Neural progenitor cell (in vitro differentiated cells): ENCODE data around the gene CATSPER3. TPM values are rescaled to one million over a fixed set of nuclear protein-coding genes. Genes with fewer than 3 reads are reported as not detected.

Experiments used
- DNase-seq: peaks from one replicate; pipeline ENCODE4 v3.0.0-alpha.2; 2016; ENCODE audit warnings: low spot score
- H2AFZ ChIP-seq: fragments of 200-600 bp; sonication (generic); replicated peaks from 2 replicates; pipeline ENCODE4 v1.6.1; 2016; ENCODE audit warnings: antibody characterized with exemption
- H3F3A ChIP-seq: fragments of 200-600 bp; sonication (generic); 2 replicates; pipeline ENCODE4 v1.6.1; 2016; ENCODE audit warnings: antibody characterized with exemption, low read depth
- H3K27ac ChIP-seq: fragments of 200-600 bp; sonication (generic); 2 replicates; pipeline ENCODE4 v1.5.1; 2016; ENCODE audit warnings: mild to moderate bottlenecking
- H3K27me3 ChIP-seq: fragments of 200-600 bp; sonication (generic); 2 replicates; pipeline ENCODE4 v1.6.1; 2016; ENCODE audit warnings: mild to moderate bottlenecking, moderate library complexity
- H3K36me3 ChIP-seq: fragments of 200-600 bp; sonication (generic); 2 replicates; pipeline ENCODE4 v1.5.1; 2016
- H3K4me1 ChIP-seq: fragments of 200-600 bp; sonication (generic); 2 replicates; pipeline ENCODE4 v1.6.1; 2016; ENCODE audit warnings: mixed run types
- H3K4me2 ChIP-seq: fragments of 200-600 bp; sonication (generic); 2 replicates; pipeline ENCODE4 v1.6.1; 2016
- H3K4me3 ChIP-seq: fragments of 200-600 bp; sonication (generic); 2 replicates; pipeline ENCODE4 v1.5.1; 2016
- H3K79me2 ChIP-seq: fragments of 200-600 bp; sonication (generic); 2 replicates; pipeline ENCODE4 v1.6.1; 2016; ENCODE audit warnings: low read depth
- H3K9ac ChIP-seq: fragments of 200-600 bp; sonication (generic); 2 replicates; pipeline ENCODE4 v1.6.1; 2016
- H3K9me3 ChIP-seq: fragments of 200-600 bp; sonication (generic); 2 replicates; pipeline ENCODE4 v1.5.1; 2016; ENCODE audit warnings: low read depth
- H4K20me1 ChIP-seq: fragments of 200-600 bp; sonication (generic); 2 replicates; pipeline ENCODE4 v1.6.1; 2016; ENCODE audit warnings: low read depth
- H3K27ac Mint-ChIP-seq: 3 replicates; pipeline ENCODE4 v1.8.0; 2021; ENCODE audit warnings: mixed read lengths
- H3K27me3 Mint-ChIP-seq: 2 replicates; pipeline ENCODE4 v1.8.0; 2022; ENCODE audit warnings: low read depth, mild to moderate bottlenecking, inconsistent platforms, moderate library complexity, mixed read lengths; ENCODE audit not compliant: insufficient read depth
- H3K36me3 Mint-ChIP-seq: 3 replicates; pipeline ENCODE4 v1.8.0; 2021; ENCODE audit warnings: mixed read lengths
- H3K4me1 Mint-ChIP-seq: 3 replicates; pipeline ENCODE4 v1.8.0; 2021; ENCODE audit warnings: mixed read lengths
- H3K4me3 Mint-ChIP-seq: 3 replicates; pipeline ENCODE4 v1.8.0; 2021; ENCODE audit warnings: mild to moderate bottlenecking, moderate library complexity, mixed read lengths
- H3K9me3 Mint-ChIP-seq: 3 replicates; pipeline ENCODE4 v1.8.0; 2020; ENCODE audit warnings: mixed read lengths
- EZH2 ChIP-seq: fragments of 200-600 bp; sonication (generic); IDR thresholded peaks from 2 replicates; pipeline ENCODE4 v1.6.1; 2017; ENCODE audit warnings: antibody characterized with exemption, mild to moderate bottlenecking, moderate library complexity
- EZH2phosphoT487 ChIP-seq: fragments of 200-600 bp; sonication (generic); IDR thresholded peaks from 2 replicates; pipeline ENCODE4 v1.6.1; 2017; ENCODE audit warnings: antibody characterized with exemption
- total RNA-seq: library from RNA; depleted of rRNA; stranded (reverse); fragments of >200 nt; gene quantifications from 2 replicates; pipeline ENCODE4 v1.2.3, GENCODE V29; 2015; ENCODE audit warnings: low replicate concordance
- TF ChIP-seq, protein P1 (sequence below): fragments of 200-600 bp; sonication (generic); IDR thresholded peaks from 2 replicates; pipeline ENCODE4 v1.5.1; 2017; ENCODE audit warnings: antibody characterized with exemption, mild to moderate bottlenecking

Gene CATSPER3
- total RNA-seq, 1 donor from 2014 or later = not detected

DNA sequence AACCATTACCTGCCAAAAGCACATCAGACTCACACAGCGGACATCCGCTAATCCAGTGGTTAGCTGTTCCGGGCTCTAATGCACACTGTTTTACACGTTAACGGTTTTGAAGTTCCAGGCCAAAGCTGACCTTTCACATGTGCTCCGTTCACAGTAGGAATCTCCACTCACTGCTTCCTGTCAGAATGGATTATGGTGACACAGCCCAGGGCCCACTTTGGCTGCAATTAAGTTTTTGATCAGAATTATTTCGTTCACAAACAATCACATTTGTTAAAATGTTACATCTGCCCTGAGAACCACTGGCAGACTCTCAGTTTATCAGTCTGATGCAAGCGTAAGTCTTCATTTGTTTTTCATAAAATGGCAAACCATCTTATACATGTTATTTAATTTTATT, 30.2 kb upstream of the CATSPER3 start:
- Mint-ChIP-seq H3K27ac (no peak overlapping the region), H3K27me3 (no peaks in the 10 kb centered on the region), H3K4me1 (peaks cover 8% of the 10 kb centered on the region), H3K9me3 (no peaks in the 10 kb centered on the region), H3K36me3 (peaks cover 8% of the 10 kb centered on the region), H3K4me3 (no peak overlapping the region)
- Histone ChIP-seq H2AFZ (no peak overlapping the region), H3K4me3 (no peak overlapping the region), H3K9ac (no peak overlapping the region), H3K79me2 (no peaks in the 10 kb centered on the region), H3K36me3 (no peaks in the 10 kb centered on the region), H3K4me2 (peak overlapping the region; percentile 54), H4K20me1 (no peaks in the 10 kb centered on the region), H3K27ac (no peak overlapping the region), H3K4me1 (peaks cover 23% of the 10 kb centered on the region), H3F3A (peaks cover 9% of the 10 kb centered on the region), H3K27me3 (no peaks in the 10 kb centered on the region), H3K9me3 (no peaks in the 10 kb centered on the region)
- DNase-seq = peak; percentile 32
- no peak for TF ChIP-seq EZH2phosphoT487
- TF ChIP-seq, protein P1, sequence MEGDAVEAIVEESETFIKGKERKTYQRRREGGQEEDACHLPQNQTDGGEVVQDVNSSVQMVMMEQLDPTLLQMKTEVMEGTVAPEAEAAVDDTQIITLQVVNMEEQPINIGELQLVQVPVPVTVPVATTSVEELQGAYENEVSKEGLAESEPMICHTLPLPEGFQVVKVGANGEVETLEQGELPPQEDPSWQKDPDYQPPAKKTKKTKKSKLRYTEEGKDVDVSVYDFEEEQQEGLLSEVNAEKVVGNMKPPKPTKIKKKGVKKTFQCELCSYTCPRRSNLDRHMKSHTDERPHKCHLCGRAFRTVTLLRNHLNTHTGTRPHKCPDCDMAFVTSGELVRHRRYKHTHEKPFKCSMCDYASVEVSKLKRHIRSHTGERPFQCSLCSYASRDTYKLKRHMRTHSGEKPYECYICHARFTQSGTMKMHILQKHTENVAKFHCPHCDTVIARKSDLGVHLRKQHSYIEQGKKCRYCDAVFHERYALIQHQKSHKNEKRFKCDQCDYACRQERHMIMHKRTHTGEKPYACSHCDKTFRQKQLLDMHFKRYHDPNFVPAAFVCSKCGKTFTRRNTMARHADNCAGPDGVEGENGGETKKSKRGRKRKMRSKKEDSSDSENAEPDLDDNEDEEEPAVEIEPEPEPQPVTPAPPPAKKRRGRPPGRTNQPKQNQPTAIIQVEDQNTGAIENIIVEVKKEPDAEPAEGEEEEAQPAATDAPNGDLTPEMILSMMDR = no peak
- TF ChIP-seq EZH2 = no peak

DNA sequence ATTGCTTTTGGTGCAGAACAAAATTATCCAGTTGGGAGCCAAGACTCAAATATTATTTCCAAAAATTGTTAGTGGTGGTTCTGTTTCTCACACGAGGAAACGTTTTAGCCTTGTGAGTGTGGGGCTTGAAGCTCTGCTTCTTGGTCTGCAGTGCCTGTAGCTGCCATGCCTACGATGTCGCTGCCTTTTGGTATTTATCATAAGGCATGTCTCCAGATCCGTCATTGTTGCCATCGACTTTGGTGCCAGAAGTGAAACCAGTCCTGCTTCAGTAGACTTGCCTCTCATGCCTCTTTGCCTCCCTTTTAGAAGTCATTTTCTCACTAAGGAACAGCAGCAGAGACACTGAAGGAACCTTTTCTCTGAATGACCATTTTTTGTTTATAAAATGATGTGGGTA, 29.7 kb upstream of the CATSPER3 start:
- DNase-seq = no peak
- Histone ChIP-seq H3K36me3 (no peaks in the 10 kb centered on the region), H3K4me2 (peak overlapping the region; percentile 54), H2AFZ (no peak overlapping the region), H3K27ac (no peak overlapping the region), H4K20me1 (no peaks in the 10 kb centered on the region), H3K9me3 (no peaks in the 10 kb centered on the region), H3K4me3 (no peak overlapping the region), H3K27me3 (no peaks in the 10 kb centered on the region), H3K79me2 (no peaks in the 10 kb centered on the region), H3K4me1 (peaks cover 23% of the 10 kb centered on the region), H3K9ac (no peak overlapping the region), H3F3A (peaks cover 9% of the 10 kb centered on the region)
- Mint-ChIP-seq H3K36me3 (peaks cover 8% of the 10 kb centered on the region), H3K27me3 (no peaks in the 10 kb centered on the region), H3K27ac (no peak overlapping the region), H3K9me3 (no peaks in the 10 kb centered on the region), H3K4me3 (no peak overlapping the region), H3K4me1 (peaks cover 8% of the 10 kb centered on the region)
- TF ChIP-seq EZH2 (no peak), EZH2phosphoT487 (no peak)
- TF ChIP-seq, protein P1 = no peak

DNA sequence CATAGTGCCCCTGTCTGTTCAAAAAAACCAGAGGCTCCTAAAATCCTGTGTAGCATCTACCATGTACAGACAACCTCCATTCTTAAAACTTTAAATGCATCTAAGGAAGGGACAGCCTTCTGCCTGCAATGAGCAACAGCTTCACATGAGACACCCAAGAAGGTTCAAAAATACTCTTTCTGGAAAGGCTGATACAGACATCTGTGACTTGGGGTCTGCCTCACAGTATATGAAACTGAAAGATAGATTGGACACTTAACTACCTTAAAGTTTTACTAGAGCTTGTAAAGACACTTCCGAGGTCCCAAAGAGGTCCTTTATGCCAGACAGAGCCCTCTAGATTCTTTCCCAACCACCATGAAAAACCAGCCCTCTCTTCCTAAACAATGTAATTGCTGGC, 28.2 kb upstream of the CATSPER3 start:
- Mint-ChIP-seq H3K36me3 (peaks cover 8% of the 10 kb centered on the region), H3K27ac (no peak overlapping the region), H3K4me3 (no peak overlapping the region), H3K4me1 (peaks cover 8% of the 10 kb centered on the region), H3K9me3 (no peaks in the 10 kb centered on the region), H3K27me3 (no peaks in the 10 kb centered on the region)
- Histone ChIP-seq H2AFZ (no peak overlapping the region), H3K27me3 (no peaks in the 10 kb centered on the region), H3K4me1 (peaks cover 23% of the 10 kb centered on the region), H3K79me2 (no peaks in the 10 kb centered on the region), H3K9me3 (no peaks in the 10 kb centered on the region), H3K4me3 (no peak overlapping the region), H3K9ac (no peak overlapping the region), H3F3A (peaks cover 9% of the 10 kb centered on the region), H3K27ac (no peak overlapping the region), H4K20me1 (no peaks in the 10 kb centered on the region), H3K4me2 (no peak overlapping the region), H3K36me3 (no peaks in the 10 kb centered on the region)
- DNase-seq = no peak
- TF ChIP-seq EZH2phosphoT487 = no peak
- TF ChIP-seq, protein P1 = no peak
- no peak for TF ChIP-seq EZH2
